Measurements from ENCODE around the gene KASH5. TPM values are rescaled to one million over a fixed set of nuclear protein-coding genes. Genes with fewer than 3 reads are reported as not detected.

Gene KASH5
- total and polyA plus RNA-seq, 2 of the 13 experiments (the other 11 are each of a cell fraction or from before 2014, with no cell fraction given) = not detected

DNA sequence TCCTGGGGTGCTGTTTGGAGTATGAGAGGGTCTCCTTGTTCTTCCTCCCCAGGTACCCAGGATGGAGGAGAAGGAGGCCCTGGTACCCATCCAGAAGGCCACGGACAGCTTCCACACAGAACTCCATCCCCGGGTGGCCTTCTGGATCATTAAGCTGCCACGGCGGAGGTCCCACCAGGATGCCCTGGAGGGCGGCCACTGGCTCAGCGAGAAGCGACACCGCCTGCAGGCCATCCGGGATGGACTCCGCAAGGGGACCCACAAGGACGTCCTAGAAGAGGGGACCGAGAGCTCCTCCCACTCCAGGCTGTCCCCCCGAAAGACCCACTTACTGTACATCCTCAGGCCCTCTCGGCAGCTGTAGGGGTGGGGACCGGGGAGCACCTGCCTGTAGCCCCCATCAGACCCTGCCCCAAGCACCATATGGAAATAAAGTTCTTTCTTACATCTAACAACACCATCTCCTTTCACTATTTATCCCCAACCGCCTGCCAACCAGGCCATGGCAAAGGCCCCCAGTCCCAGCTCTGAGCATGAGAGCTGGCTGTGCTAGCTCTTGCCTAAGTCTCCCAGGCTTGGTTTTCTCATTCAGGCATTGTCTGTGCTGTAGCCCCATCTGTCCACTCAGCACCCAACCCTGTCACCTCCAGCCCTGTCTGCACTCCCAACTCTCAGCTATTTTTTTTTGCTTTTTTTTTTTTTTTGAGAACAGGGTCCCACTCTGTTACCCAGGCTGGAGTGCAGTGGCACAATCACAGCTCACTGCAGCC is 13.2 kb upstream of the KASH5 start:
- H3K4me1 ChIP-seq (ENCODE audit: insufficient read depth, low read length) = no peaks in the 10 kb centered on the region

More for the DNA sequence above, 13.2 kb upstream of the KASH5 start:
- H3K9me3 ChIP-seq (ENCODE audit: low read length) = no peaks in the 10 kb centered on the region
- no peak for ATAC-seq
- POLR2A ChIA-PET = no interaction called here
- H3K4me2 ChIP-seq (ENCODE audit: low read depth, low read length) = no peak overlapping the region
- no peak for FAIRE-seq
- no TSS peak for BruUV-seq (replicated peaks)
- CTCF ChIA-PET (ENCODE audit: low intra/inter-chr PET ratio, low total read pairs) = no interaction called here
- H4K20me1 ChIP-seq (ENCODE audit: insufficient read depth, low read length) = no peaks in the 10 kb centered on the region
- no peak overlapping the region for H3K27ac ChIP-seq (ENCODE audit: extremely low read length, insufficient read depth, low read length)
- no peaks in the 10 kb centered on the region for H3K79me2 ChIP-seq (ENCODE audit: insufficient read depth, low read length)
- no peaks in the 10 kb centered on the region for H3K36me3 ChIP-seq (replicated peaks in 1 of 2; ENCODE audit: control insufficient read depth in 1 of 2, insufficient read depth in 2 of 2, low read length in 2 of 2)
- H2AFZ ChIP-seq (ENCODE audit: low read length) = no peak overlapping the region
- H3K4me3 ChIP-seq (replicated peaks in 1 of 3; ENCODE audit: insufficient read depth in 1 of 3, low read depth in 2 of 3, low read length in 3 of 3) = no peak overlapping the region
- H3K9ac ChIP-seq (ENCODE audit: insufficient read depth, low read depth, low read length) = no peak overlapping the region
- in situ Hi-C loops (cut with HindIII; ENCODE audit: extremely low pct_ligation_motif_present, low pct_unique_long_range_greater_than_20kb) = no loop called here
- TF ChIP-seq DMAP1 (CRISPR knock-in tag; IDR thresholded peaks at IDR 0.05) = no peak
- TF ChIP-seq, protein P1, sequence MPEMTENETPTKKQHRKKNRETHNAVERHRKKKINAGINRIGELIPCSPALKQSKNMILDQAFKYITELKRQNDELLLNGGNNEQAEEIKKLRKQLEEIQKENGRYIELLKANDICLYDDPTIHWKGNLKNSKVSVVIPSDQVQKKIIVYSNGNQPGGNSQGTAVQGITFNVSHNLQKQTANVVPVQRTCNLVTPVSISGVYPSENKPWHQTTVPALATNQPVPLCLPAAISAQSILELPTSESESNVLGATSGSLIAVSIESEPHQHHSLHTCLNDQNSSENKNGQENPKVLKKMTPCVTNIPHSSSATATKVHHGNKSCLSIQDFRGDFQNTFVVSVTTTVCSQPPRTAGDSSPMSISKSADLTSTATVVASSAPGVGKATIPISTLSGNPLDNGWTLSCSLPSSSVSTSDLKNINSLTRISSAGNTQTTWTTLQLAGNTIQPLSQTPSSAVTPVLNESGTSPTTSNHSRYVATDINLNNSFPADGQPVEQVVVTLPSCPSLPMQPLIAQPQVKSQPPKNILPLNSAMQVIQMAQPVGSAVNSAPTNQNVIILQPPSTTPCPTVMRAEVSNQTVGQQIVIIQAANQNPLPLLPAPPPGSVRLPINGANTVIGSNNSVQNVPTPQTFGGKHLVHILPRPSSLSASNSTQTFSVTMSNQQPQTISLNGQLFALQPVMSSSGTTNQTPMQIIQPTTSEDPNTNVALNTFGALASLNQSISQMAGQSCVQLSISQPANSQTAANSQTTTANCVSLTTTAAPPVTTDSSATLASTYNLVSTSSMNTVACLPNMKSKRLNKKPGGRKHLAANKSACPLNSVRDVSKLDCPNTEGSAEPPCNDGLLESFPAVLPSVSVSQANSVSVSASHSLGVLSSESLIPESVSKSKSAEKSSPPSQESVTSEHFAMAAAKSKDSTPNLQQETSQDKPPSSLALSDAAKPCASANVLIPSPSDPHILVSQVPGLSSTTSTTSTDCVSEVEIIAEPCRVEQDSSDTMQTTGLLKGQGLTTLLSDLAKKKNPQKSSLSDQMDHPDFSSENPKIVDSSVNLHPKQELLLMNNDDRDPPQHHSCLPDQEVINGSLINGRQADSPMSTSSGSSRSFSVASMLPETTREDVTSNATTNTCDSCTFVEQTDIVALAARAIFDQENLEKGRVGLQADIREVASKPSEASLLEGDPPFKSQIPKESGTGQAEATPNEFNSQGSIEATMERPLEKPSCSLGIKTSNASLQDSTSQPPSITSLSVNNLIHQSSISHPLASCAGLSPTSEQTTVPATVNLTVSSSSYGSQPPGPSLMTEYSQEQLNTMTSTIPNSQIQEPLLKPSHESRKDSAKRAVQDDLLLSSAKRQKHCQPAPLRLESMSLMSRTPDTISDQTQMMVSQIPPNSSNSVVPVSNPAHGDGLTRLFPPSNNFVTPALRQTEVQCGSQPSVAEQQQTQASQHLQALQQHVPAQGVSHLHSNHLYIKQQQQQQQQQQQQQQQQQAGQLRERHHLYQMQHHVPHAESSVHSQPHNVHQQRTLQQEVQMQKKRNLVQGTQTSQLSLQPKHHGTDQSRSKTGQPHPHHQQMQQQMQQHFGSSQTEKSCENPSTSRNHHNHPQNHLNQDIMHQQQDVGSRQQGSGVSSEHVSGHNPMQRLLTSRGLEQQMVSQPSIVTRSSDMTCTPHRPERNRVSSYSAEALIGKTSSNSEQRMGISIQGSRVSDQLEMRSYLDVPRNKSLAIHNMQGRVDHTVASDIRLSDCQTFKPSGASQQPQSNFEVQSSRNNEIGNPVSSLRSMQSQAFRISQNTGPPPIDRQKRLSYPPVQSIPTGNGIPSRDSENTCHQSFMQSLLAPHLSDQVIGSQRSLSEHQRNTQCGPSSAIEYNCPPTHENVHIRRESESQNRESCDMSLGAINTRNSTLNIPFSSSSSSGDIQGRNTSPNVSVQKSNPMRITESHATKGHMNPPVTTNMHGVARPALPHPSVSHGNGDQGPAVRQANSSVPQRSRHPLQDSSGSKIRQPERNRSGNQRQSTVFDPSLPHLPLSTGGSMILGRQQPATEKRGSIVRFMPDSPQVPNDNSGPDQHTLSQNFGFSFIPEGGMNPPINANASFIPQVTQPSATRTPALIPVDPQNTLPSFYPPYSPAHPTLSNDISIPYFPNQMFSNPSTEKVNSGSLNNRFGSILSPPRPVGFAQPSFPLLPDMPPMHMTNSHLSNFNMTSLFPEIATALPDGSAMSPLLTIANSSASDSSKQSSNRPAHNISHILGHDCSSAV (CRISPR knock-in tag; IDR thresholded peaks at IDR 0.05; ENCODE audit: borderline replicate concordance) = no peak
- TF ChIP-seq MED8 (CRISPR knock-in tag; IDR thresholded peaks at IDR 0.05; ENCODE audit: insufficient replicate concordance) = no peak
- TF ChIP-seq TMF1 (CRISPR knock-in tag; IDR thresholded peaks at IDR 0.05; ENCODE audit: low read depth) = no peak
- TF ChIP-seq MBD4 (IDR thresholded peaks at IDR 0.05; ENCODE audit: borderline replicate concordance, low read length) = no peak
- TF ChIP-seq, protein P2, sequence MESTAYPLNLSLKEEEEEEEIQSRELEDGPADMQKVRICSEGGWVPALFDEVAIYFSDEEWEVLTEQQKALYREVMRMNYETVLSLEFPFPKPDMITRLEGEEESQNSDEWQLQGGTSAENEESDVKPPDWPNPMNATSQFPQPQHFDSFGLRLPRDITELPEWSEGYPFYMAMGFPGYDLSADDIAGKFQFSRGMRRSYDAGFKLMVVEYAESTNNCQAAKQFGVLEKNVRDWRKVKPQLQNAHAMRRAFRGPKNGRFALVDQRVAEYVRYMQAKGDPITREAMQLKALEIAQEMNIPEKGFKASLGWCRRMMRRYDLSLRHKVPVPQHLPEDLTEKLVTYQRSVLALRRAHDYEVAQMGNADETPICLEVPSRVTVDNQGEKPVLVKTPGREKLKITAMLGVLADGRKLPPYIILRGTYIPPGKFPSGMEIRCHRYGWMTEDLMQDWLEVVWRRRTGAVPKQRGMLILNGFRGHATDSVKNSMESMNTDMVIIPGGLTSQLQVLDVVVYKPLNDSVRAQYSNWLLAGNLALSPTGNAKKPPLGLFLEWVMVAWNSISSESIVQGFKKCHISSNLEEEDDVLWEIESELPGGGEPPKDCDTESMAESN (CRISPR knock-in tag; conservative IDR thresholded peaks at IDR 0.05) = no peak
- 71% methylated on average over 5 of the region's 16 CpGs for WGBS (ENCODE audit: low lambda C conversion rate)
- no peak for DNase-seq (ENCODE audit: low spot score)
- intact Hi-C loops (cut with micrococcal nuclease; ENCODE audit: unreplicated experiment) = no loop called here
- H3K27me3 ChIP-seq (ENCODE audit: control insufficient read depth in 1 of 2, insufficient read depth in 2 of 2, low read length in 2 of 2) = peaks cover 1 to 8% of the 10 kb centered on the region in 2 experiments; a peak in 3 of 5 replicates

Measured in HepG2 (cell line).